ENCODE results near the gene RIC1.
"Not testable (repeated sequence)": the region's sequence is repeated elsewhere in the genome, so short reads cannot be mapped to it uniquely, and the experiment has no call there.

Gene RIC1

DNA sequence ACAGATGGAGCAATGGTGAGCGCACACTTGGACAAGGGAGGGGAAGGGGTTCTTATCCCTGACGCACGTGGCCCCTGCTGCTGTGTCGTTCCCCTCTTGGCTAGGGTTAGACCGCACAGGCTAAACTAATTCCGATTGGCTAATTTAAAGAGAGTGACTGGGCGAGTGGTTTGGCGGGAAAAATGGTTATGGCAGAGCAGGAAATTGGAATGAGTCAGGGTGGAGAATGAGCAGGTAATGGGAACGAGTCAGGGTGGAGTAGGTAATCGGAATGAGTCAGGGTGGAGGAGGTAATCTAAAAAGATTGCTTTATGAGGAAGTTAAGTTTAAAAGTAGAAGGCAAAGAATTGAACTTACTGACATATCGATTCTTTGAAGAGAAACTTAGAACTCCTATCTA lies 46.1 kb downstream of the RIC1 start:
- not testable (repeated sequence) for DNase-seq

DNA sequence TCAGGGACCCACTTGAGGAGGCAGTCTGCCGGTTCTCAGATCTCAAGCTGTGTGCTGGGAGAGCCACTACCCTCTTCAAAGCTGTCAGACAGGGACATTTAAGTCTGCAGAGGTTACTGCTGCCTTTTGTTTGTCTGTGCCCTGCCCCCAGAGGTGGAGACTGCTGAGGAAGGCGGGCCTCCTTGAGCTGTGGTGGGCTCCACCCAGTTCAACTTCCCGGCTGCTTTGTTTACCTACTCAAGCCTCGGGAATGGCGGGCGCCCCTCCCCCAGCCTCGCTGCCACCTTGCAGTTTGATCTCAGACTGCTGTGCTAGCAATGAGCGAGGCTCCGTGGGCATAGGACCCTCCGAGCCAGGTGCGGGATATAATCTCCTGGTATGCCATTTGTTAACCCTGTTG lies 54.7 kb downstream of the RIC1 start:
- DNase-seq, result not testable (repeated sequence)

DNA sequence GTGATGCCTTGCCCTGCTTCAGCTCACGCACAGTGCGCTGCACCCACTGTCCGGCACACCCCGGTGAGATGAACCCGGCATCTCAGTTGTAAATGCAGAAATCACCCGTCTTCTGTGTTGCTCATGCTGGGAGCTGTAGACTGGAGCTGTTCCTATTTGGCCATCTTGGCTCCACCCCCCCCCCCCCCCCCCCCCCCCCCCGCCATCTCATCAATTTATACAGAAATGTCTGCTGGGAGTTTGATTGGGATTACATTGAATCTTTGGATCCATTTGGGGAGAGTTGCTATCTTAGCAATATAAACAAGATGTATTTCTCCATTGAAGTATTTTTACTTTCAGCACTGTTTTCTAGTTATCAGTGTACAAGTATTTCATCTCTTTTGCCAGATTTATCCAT lies 55.2 kb downstream of the RIC1 start:
- no peak for DNase-seq

DNA sequence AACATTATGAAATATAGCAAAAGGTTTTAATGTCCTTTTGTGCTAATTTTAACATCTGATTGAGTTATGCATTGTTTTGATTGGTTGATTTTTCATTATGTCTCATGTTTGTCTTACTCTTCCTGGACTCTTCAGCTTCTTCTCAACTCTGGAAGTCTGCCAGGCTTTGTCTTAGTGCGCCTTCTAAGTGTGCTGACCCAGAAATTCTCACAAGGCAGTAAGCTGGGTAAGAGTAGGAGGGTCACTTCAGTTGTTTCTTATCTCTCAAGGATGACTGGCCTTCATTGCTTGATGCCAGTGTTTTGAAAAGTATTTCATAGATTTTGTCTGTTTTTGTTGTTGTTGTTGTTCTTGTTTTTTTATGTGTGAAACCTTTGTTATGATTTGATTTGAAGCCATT lies 59.2 kb downstream of the RIC1 start:
- DNase-seq, result no peak

DNA sequence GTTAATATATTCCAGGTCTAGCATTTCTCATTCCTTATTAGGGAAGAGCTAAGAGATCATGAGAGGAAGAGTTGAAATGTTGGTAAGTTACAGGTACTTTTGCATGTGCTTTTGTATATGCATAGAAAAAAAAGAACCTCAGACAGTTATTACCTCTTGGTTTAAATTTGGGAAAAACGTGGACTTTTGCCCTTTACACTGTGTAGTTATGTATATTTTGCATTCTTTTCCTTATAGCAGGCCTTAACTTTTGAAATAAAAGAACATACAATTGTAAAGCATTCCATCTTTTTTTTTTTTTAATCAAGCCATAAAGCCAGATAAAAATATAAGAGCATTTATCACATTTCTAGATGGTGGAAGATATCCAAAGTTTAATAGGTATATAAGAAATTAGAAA lies 61.4 kb downstream of the RIC1 start:
- DNase-seq, result no peak

DNA sequence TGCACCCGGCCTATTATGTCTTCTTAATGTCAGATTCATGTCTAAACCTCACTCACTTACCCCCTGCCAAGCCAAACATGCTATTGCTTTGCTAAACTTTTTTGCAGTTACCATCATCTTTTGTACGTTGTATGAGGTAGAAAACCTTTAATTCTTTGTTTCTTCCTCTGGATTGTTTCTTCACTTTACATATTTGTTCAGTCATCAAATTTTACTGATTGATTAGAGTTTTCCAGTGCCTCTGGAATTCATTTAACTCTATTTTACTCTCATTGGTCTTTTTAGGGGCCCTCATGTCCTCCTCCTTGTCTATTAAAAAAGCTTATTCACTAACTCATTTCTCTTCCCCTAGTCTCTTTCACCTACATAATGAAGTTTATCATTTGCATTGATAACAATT lies 67.0 kb downstream of the RIC1 start:
- no peak for DNase-seq

DNA sequence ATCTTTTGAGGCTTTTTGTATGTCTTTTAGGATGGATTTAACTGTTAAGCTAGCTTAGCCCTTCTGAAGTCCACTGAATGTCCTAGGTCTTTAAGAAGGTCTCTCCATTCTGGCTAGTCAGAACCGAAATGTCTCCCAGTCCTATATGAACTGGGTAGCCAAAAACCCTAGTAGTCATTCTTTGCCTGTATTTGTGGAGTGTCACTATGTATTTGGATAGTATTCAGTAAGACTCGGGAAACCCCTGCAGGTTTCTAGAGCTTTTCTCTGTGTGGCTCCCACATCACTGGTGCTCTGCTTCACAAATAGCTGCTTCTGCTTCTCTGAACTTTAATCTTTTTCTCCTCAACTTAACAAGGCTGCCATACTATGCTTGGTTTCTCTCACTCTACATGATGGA lies 68.0 kb downstream of the RIC1 start:
- no peak for DNase-seq

DNA sequence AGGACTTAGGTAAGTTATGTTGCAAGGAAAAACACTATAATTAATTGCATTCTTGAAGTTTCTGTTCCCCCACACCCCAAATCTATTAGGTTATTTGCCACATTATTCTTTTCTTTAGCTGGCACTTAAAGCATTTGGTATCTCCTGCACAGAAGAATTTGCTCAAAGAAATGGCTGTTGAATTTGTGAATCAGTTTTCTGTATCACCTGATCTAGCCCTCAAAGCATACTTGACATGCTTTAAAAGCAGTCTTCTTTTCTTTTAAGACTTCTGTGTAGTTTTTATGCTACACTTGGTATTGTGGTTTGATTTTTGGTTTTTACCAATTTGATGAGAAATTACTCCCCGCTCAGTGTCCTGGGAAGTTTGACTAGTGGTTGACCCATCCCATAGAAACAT lies 69.1 kb downstream of the RIC1 start:
- DNase-seq, result no peak

DNA sequence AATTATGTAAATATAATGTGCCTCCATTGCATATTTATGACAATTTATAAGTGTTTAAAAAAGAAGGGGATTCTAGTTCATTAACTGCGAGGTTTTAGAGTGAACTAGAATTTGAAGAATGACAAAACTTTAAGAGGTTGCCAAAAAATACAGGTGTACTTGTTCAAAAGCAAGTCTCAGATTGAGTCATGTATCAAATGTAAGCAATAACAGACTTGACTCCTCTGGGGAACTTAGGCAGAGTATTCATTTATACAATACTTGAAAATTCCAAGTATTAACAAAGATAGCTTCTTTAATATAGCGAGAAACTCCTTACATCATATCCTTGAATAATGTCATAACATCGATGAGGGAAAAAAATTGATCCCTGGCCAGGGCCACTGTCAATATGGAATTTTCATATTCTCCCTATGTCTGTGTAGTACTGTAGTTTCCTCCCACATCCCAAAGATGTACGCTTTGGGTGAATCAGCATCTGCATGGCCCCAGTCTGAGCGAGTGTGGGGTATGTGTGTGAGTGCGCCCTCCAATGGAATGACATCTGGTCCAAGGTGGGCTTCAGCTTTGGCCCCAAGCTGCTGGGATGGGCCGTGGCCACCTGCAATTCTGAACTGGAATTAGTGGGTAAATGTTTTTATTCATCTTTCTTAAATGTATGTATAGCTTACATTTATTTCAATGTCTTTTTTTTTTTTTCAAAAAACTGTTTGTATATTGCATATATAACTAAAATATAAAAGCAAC lies 70.1 kb downstream of the RIC1 start:
- DNase-seq, result no peak

DNA sequence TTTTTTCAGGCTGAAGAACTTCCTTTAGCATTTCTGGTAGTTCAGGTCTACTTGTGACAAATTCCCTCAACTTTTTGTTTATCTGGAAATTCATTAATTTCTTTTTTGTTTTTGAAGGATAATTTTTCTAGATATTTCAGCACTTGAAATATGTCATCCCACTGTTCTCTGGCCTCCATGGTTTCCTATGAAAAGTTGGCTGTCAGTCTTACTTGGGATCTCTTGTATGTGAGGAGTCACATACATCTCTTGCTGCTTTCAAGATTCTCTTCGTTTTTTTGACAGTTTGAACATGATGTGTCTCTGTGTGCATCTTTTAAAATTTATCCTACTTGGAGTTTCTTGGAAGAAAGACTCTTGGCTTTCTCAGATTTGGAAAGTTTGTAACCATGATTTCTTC lies 79.5 kb downstream of the RIC1 start:
- DNase-seq, result no peak

DNA sequence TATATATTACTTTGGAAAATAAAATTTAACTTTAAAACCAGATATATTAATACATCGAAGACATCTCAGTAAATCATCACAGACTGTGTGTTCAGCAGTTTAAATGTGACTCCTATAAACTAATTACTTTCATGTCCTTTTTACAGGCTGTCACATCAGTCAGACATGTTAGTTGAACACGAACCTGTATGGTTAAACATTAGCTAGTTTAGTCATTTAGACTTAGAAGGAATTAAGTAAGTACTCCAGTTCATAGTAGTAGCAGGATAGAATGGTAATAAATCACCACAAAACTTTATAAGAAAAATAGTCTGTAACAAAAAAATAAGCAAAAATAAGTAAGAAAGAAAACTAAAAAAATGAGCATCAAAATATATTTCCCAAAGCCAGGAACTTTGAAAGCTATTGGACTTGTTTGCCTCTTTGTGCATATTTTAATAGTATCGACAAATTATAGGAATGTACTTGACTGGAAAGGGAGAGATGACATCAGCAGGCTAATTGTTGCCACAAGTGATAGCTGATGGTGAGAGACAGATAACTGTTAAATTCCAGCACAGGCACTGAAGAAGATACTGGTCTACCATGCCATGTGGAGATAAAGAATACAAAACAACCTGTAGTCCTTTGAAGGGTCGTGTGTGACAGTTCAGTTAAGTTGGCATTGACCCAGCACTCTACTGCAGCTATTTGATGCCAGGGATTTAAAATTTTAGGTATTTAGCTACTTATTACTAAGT lies 83.9 kb downstream of the RIC1 start:
- DNase-seq, result no peak

DNA sequence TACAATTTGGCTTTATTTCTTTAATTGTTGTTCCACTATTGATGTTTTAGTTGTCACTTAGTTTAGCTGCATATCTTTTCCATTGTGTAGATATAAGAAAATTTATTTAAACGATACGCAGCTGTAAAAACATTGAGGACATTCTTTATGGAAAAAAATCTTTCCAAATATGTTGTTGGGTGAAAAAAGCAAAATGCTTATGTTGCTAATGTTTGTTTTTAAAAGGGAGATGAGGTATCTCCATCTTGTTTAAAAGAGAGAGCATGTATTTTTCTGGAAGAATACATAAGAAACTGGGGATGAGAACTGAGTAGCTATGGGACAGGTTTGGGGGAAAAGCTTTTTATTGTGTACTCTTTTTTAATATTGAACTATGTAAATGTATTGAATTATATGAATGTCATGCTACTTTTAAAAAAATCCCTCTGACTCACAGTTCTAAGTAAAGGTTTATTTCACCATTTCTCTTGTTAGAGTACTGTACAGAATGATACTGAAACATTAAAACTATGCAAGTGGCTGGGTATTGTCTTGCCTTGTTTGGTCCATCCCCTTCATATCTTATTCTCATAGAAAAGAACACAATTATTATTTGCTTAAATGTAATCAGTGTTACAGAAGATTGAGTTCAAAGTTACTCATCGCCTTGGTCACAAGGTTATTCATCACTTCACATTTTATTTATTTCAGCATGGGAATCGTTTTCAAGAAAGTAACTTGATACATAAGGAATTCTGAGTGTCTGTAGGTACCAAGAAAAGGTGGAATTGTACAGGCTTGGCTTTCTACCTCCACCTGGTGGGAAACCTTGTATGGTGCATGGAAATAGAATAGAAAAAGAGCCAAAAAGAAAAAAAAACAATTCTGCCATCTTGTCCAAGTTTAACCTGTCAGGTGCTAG lies 85.8 kb downstream of the RIC1 start:
- no peak for DNase-seq

DNA sequence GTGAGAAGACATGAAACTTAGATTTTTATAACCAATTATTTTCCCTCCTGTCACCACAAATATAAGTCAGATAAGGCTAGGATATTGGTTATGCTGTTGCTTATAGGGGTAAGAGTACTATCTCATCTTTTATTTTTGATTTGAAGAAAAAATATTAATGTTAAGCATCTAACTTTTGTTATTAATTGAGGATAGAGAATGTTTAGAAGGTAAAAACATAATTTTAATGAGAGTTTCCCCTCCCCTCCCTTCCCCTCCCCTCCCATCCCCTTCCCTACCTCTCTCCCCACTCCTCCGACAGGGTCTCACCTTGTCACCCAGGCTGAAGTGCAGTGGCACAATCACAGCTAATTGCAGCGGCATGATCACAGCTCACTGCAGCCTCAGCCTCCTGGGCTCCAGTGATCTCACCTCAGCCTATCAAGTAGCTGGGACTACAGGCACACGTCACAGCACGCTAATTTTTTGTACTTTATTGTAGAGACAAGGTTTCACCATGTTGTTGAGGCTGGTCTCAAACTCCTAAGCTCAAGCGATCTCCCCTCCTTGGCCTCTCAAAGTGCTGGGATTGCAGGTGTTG lies 86.7 kb downstream of the RIC1 start:
- no peak for DNase-seq

DNA sequence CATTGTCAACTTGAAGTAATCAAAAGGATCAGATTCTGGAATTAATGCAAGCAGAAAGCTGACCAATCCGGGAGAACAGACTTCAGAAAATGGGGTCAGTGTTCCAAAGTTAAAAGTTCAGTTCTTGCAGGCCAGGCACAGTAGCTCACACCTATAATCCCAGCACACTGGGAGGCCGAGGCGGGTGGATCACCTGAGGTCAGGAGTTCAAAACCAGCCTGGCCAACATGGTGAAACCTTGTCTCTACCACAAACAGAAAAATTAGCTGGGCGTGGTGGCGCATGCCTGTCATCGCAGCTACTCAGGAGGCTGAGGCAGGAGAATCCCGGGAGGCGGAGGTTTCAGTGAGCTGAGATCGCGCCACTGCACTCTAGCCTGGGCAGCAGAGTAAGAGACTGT lies 88.5 kb downstream of the RIC1 start:
- not testable (repeated sequence) for DNase-seq

DNA sequence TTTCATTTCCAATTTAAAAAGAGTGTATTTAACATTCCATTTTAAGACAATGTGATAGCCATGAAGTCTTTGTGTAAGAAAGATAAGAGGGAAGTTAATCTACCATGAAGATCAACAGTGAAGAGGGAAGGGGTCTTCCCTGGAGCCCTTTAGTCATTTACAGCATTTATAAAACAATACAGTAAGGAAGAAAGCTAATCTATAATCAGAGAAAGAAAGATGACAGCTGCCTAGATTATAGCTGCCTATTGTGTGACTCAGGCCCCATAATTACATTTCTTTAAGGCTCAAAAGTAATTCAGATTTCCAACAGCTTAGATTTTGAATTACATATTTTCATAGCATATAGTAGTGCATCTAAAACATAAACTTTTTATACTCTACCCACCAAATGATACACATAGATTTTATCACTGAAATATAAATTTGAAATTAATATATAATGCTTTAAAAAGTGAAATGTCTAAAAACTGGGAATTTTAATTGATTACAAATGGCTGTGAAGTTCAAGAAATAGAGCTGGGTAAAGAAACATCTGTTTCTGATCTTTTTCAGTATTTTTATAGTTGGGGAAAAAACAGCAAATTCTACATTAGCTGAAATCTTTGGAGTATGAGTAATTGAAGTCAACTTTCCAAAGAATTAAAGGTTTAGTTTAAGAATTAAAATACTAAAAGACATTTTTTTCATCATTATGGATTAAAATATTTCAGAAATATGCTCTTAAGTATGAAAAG lies 89.6 kb downstream of the RIC1 start:
- no peak for DNase-seq

DNA sequence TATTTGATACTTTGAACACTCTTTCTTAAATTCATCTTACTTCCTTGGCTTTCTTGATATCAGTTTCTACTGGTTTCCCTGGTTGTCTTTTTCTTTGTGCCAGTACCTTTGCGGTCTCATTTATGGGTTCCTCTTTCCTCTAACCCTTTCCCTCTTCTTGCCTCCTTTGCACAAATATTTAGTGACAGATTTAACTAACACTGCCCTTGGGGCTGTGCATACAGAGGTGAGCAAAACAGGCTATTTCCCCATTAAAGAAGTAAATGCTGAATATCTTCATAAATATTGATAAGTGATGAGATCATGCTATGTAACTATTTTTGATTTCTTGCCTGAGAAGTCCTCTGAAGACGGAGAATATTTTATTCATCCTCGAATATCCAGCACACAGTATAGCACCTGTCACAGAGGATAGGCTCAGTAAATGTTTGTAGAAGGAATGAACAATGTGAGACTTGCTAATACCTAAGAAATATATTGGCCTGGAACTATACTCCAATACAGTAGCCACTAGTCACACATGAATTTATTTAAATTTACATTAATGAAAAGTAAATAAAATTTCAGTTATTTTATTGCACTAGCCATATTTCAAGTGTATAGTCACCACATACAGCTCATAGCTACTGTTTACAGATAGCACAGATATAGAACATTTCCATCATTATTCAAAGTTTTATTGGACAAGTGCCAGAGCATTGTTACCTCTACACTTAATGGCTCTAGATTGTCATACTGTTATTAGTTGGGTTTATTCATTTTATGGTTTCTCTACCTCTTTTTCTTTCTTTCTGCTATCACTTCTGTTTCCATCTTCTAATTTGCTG lies 90.4 kb downstream of the RIC1 start:
- DNase-seq, result no peak

DNA sequence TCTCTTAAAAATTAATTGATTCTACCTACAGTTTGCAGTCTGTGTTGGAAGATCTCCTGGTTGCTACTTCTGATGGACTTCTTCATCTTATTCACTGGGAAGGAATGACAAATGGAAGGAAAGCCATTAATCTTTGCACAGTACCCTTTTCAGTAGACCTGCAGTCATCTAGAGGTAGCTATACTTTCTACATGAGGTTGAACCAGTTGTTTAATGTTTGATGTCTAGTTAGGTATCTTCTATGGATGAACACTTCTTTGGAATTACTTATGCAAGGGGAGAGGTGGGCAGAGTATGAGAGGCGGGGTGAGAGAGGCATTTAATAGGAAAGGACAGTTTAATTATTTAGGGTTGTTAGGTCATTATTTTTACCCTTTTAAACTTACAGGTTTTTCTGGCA lies 91.2 kb downstream of the RIC1 start:
- DNase-seq, result no peak

DNA sequence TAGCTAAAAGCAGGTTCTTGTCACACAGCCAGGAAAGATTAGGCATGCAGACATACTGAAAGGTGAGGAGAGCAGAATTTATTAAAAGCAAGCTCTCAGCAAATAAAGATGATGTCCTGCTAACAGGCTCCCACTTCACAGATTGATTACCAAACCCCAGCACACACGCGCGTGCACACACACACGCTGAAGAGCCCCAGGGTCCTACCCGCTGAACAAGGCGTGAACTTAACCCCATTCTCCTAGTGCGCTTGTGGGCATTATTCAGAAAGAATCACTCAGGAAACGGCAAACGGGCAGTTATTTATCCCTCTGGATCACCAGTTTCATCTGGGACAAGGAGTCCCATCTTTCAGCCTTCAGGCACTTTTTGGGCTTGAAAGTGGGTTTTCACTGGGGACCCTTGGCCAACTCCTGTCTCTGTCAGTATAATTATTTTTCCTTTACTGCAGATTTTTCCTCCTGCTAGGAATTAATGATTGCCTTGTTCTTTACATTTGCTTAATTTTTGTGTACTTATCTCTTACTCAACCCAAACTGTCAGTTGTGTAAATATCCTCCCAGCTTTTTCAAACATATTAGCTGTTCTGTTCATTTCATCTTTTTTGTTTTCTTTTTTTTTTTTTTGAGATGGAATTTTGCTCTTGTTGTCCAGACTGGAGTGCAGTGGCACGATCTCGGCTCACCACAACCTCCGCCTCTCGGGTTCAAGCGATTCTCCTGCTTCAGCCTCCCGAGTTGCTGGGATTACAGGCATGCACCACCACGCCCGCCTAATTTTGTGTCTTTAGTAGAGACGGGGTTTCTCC lies 92.6 kb downstream of the RIC1 start:
- no peak for DNase-seq

DNA sequence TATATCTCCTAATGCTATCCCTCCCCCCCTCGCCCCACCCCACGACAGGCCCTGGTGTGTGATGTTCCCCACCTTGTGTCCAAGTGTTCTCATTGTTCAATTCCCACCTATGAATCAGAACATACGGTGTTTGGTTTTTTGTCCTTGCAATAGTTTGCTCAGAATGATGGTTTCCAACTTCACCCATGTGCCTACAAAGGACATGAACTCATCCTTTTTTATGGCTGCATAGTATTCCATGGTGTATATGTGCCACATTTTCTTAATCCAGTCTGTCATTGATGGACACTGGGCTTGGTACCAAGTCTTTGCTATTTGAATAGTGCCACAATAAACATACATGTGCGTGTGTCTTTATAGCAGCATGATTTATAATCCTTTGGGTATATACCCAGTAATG lies 93.8 kb downstream of the RIC1 start:
- not testable (repeated sequence) for DNase-seq

DNA sequence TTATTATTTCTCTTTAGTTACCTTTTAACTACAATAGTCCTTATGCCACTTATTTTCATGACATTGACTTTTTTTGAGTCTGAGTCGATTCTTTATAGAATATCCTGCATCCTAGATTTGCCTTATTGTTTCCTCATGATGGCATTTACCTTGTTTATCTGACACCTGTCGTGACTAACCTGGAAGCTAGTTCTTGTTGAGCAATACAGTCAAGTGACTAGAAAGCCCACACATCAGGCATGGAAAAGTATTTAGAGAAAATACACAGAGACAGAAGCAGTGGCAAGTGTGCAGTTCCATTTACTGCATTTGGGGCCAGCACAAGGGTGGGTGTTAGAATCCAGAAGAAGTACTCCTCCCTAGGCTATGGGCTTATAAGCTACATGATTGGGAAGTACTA lies 106.2 kb downstream of the RIC1 start:
- no peak for DNase-seq
